Activated CD4-positive, alpha-beta memory T cell treated with anti-CD3 and anti-CD28 coated beads for 36 hours (primary cell): ENCODE measurements around the gene RAP1A. TPM values are rescaled to one million over a fixed set of nuclear protein-coding genes. Genes with fewer than 3 reads are reported as not detected.
"Not testable (repeated sequence)": the region's sequence is repeated elsewhere in the genome, so short reads cannot be mapped to it uniquely, and the experiment has no call there.

Experiments
- CTCF ChIA-PET: fragments of 350-600 bp; sonication (Branson Sonifier 250); formaldehyde crosslinking; loops from one replicate; lab custom pipeline; 2021; ENCODE audit warnings: antibody characterized with exemption, inconsistent platforms; lab: Charles Lee
- POLR2A ChIA-PET: fragments of 350-600 bp; sonication (Branson Sonifier 250); formaldehyde crosslinking; loops from one replicate; lab custom pipeline; 2021; ENCODE audit warnings: antibody characterized with exemption; lab: Charles Lee
- DNase-seq: peaks from one replicate; pipeline ENCODE4 v3.0.0-alpha.2; 2020
- H3K27ac Mint-ChIP-seq: one replicate; pipeline ENCODE4 v1.8.0; 2021; ENCODE audit warnings: mixed read lengths
- H3K27me3 Mint-ChIP-seq: one replicate; pipeline ENCODE4 v1.8.0; 2021; ENCODE audit warnings: mixed read lengths
- H3K36me3 Mint-ChIP-seq: one replicate; pipeline ENCODE4 v1.8.0; 2021; ENCODE audit warnings: mixed read lengths
- H3K4me1 Mint-ChIP-seq: one replicate; pipeline ENCODE4 v1.8.0; 2021; ENCODE audit warnings: low read depth, mixed read lengths
- H3K4me3 Mint-ChIP-seq: one replicate; pipeline ENCODE4 v1.8.0; 2021; ENCODE audit warnings: mild to moderate bottlenecking, mixed read lengths
- H3K9me3 Mint-ChIP-seq: one replicate; pipeline ENCODE4 v1.8.0; 2021; ENCODE audit warnings: mixed read lengths
- intact Hi-C: fragments of 100-400 bp; cut with micrococcal nuclease; formaldehyde crosslinking; loops from one replicate; pipeline ENCODE4 v1.15.1; 2023
- total RNA-seq, 2 experiments: library from RNA; stranded (reverse); gene quantifications; one replicate each; pipeline ENCODE4 v1.2.3, GENCODE V29; 2021

Gene RAP1A
- total RNA-seq, 2 experiments from 2014 or later: 292 to 294 TPM

DNA sequence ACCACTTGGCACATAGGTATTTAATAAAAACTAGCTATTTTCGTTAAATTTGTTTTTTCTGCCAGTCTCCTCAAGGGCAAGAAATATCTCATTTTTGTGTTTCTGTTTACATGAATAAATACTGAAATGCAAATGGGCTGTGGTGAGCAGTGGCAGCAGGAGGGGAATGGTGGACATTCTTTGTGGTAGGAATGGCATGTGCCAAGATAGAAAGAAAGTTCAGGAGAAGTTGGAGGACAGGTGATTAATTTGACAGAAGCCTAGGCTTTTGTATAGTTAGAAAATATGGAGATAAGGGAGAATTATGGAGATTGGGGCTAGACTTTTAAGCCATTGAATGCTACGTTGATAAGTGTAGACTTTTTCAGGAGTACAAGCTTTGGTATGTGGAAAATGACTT is 8.6 kb downstream of the RAP1A start:
- Mint-ChIP-seq H3K27ac (peak overlapping the region; percentile 68), H3K4me3 (peak overlapping the region; percentile 18), H3K36me3 (peaks cover 22% of the 10 kb centered on the region), H3K9me3 (no peaks in the 10 kb centered on the region), H3K27me3 (no peaks in the 10 kb centered on the region), H3K4me1 (peaks cover 82% of the 10 kb centered on the region)
- intact Hi-C loops: loop anchor here (2.0 to 5.0 kb wide), 2 partner anchors 17 to 34 kb away; no protein-coding TSS in a partner anchor
- DNase-seq: no peak
- ChIA-PET POLR2A (interaction anchor here (0.8 to 12.4 kb wide), 4 partner anchors 12 to 120 kb away, joined by 3 to 151 read pairs (median 7); no protein-coding TSS in a partner anchor), CTCF (interaction anchor here (0.8 to 12.3 kb wide), 6 partner anchors 10 to 141 kb away, joined by 3 to 104 read pairs (median 3); no protein-coding TSS in a partner anchor)

DNA sequence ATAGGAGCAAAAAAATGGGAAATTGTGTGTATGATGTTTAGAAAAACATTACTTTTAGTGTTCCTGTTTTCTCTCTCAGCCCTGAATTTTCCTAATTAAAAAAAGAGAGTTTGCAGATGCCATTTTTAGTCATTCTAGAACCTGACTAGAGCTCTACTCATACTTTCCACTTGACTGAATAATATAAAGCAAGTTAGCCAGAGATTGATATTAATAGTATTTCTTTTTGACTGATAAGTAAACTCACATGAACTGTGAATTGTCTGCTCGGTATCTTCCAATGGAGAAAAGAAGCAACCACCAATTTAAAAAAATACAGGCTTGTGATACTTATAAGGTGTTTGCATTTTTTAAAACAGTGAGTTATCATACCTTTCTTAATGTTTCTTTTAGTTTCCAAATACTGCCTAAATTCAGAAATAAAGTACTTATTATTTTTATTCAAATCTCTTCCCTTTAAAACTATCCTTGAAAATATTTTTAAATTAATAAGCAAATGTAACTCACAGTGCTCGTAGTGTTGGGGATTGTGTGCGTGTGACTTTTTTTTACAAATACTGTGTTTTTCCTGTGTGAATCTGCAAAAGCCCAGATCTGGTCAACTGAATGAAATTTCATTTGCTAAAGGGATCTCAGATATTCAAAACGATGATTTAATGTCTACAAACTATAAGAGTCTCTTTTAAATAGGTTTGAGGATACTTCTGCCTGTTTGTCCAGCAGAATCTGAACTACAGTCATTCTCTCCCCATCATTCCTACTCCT is 9.8 kb downstream of the RAP1A start:
- CTCF ChIA-PET: interaction anchor here (0.7 to 12.3 kb wide), 3 partner anchors 38 to 147 kb away, joined by 3 to 104 read pairs (median 3); no protein-coding TSS in a partner anchor
- H3K27ac Mint-ChIP-seq: peak overlapping the region; percentile 70
- intact Hi-C loops: loop anchor here (1.0 to 5.0 kb wide), 3 partner anchors 8 to 33 kb away; no protein-coding TSS in a partner anchor
- H3K36me3 Mint-ChIP-seq: peaks cover 16% of the 10 kb centered on the region
- H3K4me3 Mint-ChIP-seq: peak overlapping the region; percentile 28
- H3K27me3 Mint-ChIP-seq: no peaks in the 10 kb centered on the region
- no peaks in the 10 kb centered on the region for H3K9me3 Mint-ChIP-seq
- DNase-seq: no peak
- POLR2A ChIA-PET: interaction anchor here (0.9 to 12.4 kb wide), 5 partner anchors 9 to 122 kb away, joined by 3 to 151 read pairs (median 3); partner anchors contain the start of gene RAP1A
- peaks cover 81% of the 10 kb centered on the region for H3K4me1 Mint-ChIP-seq

DNA sequence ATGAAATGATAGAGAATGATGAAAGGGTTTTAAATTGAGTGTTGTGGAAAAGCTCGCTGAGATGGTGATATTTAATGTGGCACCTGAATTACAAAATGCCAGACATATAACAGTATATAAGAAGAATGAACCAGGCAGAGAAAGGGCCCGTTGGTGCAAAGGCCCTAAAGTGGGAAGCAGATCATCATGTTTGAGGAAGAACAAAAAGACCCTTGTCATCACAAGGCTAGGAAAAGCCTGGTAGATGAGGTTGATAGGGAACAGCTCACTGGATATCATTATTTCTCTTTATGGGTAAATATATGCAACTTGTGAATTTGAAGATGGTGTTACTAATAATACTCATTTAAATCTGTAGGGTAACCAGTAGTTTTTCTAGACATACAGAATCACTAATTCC is 11.0 kb downstream of the RAP1A start:
- no peaks in the 10 kb centered on the region for H3K27me3 Mint-ChIP-seq
- H3K27ac Mint-ChIP-seq: peak overlapping the region; percentile 53
- H3K9me3 Mint-ChIP-seq: no peaks in the 10 kb centered on the region
- peaks cover 80% of the 10 kb centered on the region for H3K4me1 Mint-ChIP-seq
- ChIA-PET CTCF (interaction anchor here (0.6 to 1.2 kb wide), 4 partner anchors 10 to 123 kb away, joined by 3 to 4 read pairs (median 3); no protein-coding TSS in a partner anchor), POLR2A (interaction anchor here (0.9 to 1.5 kb wide), 2 partner anchors 28 to 30 kb away, joined by 5 to 9 read pairs; no protein-coding TSS in a partner anchor)
- DNase-seq: no peak
- no peak overlapping the region for H3K4me3 Mint-ChIP-seq
- H3K36me3 Mint-ChIP-seq: peaks cover 16% of the 10 kb centered on the region
- intact Hi-C loops: no loop called here

DNA sequence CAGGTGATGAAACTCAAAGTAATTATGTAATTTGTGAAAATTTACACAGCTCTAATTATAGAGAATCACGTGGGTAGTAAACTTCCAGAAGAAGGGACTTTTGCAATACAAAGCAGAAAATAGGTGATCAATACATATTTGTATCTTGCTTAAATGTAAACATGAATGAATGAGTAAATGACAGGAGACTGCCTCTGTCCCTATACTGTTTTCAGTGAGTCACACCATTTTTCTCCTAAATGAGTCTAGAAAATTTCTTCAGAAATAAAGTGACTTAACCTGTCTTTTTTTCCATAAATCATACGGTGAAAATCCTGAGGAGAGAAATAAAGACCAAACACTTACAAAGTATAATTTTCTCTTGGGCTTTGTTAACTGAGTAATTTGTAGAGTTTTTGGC is 11.9 kb downstream of the RAP1A start:
- CTCF ChIA-PET: interaction anchor here (0.8 kb wide), 1 partner anchor 11 kb away, joined by 3 read pairs; no protein-coding TSS in a partner anchor
- intact Hi-C loops: loop anchor here (1.0 kb wide), 1 partner anchor 30 kb away; no protein-coding TSS in a partner anchor
- Mint-ChIP-seq H3K27ac (peak overlapping the region; percentile 81), H3K36me3 (peaks cover 18% of the 10 kb centered on the region), H3K4me1 (peaks cover 81% of the 10 kb centered on the region), H3K9me3 (no peaks in the 10 kb centered on the region), H3K27me3 (no peaks in the 10 kb centered on the region), H3K4me3 (no peak overlapping the region)
- POLR2A ChIA-PET: interaction anchor here (0.7 to 1.5 kb wide), 3 partner anchors 11 to 31 kb away, joined by 3 to 9 read pairs (median 5); no protein-coding TSS in a partner anchor
- DNase-seq: no peak

DNA sequence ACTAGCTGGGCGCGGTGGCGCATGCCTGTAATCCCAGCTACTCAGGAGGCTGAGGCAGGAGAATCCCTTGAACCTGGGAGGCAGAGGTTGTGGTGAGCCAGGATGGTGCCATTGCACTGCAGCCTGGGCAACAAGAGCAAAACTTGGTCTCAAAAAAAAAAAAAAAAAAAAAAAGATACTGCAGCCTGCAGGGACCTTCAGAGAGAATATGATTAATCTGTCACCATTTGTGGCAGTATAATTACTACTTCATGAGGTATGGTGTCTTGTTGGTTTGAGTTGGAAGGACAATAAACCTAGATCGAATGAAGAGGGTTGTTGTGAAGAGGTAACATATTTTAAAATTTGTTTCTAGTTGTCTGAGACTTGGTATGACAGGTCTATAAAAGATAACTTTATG is 13.2 kb downstream of the RAP1A start:
- Mint-ChIP-seq H3K27ac (peak overlapping the region; percentile 63), H3K36me3 (peaks cover 15% of the 10 kb centered on the region), H3K4me1 (peaks cover 82% of the 10 kb centered on the region)
- POLR2A ChIA-PET, H3K27me3 Mint-ChIP-seq, H3K4me3 Mint-ChIP-seq, CTCF ChIA-PET, H3K9me3 Mint-ChIP-seq, DNase-seq, intact Hi-C loops: not testable (repeated sequence)

DNA sequence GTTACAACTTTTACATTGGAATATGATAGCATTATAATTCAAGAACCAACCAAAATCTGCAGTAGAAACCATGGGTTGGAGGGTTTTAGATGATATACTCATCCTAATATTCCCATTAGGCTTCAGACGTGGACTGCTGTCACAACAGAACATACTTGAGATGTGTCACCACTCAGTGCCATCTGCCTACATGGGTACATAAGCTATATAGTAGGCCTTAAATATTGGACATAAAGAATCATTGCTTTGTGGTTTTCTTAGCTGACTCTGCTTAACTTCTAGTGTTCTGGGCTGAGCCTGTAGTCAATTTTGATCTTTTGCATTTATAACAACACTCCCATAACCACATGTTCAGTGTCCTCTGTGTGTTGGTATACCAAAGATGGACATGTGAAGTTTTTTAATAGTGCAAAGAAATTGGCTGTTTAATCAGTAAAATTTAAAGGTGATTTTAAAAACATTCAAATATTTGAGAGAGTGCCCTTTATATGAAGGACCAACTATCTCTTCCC is 14.2 kb downstream of the RAP1A start:
- CTCF ChIA-PET: interaction anchor here (0.6 kb wide), 1 partner anchor 126 kb away, joined by 4 read pairs; no protein-coding TSS in a partner anchor
- POLR2A ChIA-PET: interaction anchor here (0.6 kb wide), 1 partner anchor 9 kb away, joined by 3 read pairs; no protein-coding TSS in a partner anchor

DNA sequence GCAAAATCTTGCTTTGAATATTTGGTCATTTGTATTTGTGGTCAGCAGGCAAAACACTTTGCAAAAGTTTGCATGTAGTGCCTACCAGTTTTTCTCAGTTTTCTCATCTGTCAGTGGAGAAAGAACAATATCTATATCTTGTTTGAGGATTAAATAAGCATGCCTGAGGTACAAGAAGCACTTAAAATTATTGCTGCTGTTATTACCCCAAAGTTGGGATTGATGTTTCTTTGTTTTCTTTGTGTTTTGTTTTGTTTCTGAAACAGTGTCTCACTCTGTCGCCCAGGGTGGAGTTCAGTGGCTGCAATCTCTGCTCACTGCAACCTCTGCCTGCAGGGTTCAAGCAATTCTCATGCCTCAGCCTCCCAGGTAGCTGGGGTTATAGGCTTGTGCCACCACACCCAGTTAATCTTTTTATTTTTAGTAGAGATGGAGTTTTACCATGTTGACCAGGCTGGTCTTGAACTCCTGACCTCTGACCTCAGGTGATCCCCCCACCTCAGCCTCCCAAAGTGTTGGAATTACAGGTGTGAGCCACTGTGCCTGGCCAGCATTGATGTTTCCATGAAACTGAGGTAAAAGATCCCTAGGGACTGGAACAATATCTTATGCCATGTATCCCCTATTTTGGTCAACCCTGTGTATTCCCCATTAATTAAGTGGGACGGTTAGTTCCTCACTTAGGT is 15.9 kb downstream of the RAP1A start:
- no peaks in the 10 kb centered on the region for H3K27me3 Mint-ChIP-seq
- H3K4me3 Mint-ChIP-seq: no peak overlapping the region
- H3K4me1 Mint-ChIP-seq: peaks cover 76% of the 10 kb centered on the region
- DNase-seq: no peak
- POLR2A ChIA-PET: no interaction called here
- CTCF ChIA-PET: interaction anchor here (1.0 kb wide), 1 partner anchor 128 kb away, joined by 3 read pairs; no protein-coding TSS in a partner anchor
- no peaks in the 10 kb centered on the region for H3K9me3 Mint-ChIP-seq
- H3K36me3 Mint-ChIP-seq: peaks cover 10% of the 10 kb centered on the region
- intact Hi-C loops: no loop called here
- H3K27ac Mint-ChIP-seq: no peak overlapping the region

More for the DNA sequence above, 14.2 kb downstream of the RAP1A start:
- DNase-seq: no peak
- Mint-ChIP-seq H3K4me3 (no peak overlapping the region), H3K9me3 (no peaks in the 10 kb centered on the region), H3K36me3 (peaks cover 11% of the 10 kb centered on the region), H3K27me3 (no peaks in the 10 kb centered on the region), H3K27ac (no peak overlapping the region), H3K4me1 (peaks cover 80% of the 10 kb centered on the region)
- intact Hi-C loops: no loop called here

DNA sequence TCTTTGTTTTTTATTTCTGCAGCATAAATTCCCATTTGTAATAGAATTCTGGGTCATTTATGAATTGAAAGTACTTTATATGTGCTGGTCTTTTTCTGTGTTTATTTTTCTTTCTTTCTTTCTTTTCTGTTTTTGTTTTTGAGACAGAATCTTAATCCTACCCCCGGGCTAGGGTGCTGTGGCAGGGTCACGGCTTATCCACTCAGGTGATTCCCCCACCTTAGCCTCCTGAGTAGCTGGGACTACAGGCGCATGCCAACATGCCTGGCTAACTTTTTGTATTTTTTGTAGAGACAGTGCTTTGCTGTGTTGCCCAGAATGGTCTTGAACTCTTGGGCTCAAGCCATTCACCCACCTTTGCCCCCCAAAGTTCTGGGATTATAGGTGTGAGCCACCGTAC is 18.7 kb downstream of the RAP1A start:
- Mint-ChIP-seq H3K27ac (no peak overlapping the region), H3K4me3 (no peak overlapping the region), H3K9me3 (no peaks in the 10 kb centered on the region), H3K36me3 (peaks cover 18% of the 10 kb centered on the region), H3K4me1 (peaks cover 60% of the 10 kb centered on the region), H3K27me3 (no peaks in the 10 kb centered on the region)
- DNase-seq: no peak
- ChIA-PET POLR2A (no interaction called here), CTCF (interaction anchor here (1.1 to 1.3 kb wide), 2 partner anchors 11 to 141 kb away, joined by 3 to 4 read pairs; no protein-coding TSS in a partner anchor)
- intact Hi-C loops: no loop called here

DNA sequence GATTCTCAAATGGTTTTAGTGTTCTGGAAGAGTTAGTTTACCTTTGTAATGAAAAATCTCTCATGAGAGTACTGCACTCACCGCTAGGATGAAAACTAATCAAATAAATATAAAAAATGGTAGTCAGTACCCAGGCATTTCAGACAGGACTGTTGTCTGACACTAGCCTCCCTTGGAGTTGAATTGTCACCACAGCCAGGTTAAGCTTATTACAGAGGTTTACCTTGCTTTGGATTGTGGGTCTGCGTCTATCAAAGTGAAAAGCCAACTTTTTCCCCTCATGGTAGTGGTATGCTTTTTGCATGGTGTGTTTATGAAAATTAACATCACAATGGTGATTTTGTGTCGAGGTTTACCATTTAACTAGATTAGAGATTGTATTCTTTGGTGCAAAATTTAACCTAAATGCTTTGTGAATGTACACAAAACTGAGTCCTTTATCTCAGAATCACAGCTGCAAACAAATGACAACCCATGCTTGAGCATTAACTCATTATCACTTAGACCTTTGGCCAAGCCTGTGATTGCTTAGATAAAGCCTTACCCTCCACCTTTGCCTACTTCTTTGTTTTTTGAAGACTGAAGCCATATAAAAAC is 20.1 kb downstream of the RAP1A start:
- DNase-seq: no peak
- H3K4me3 Mint-ChIP-seq: no peak overlapping the region
- peaks cover 66% of the 10 kb centered on the region for H3K4me1 Mint-ChIP-seq
- no peaks in the 10 kb centered on the region for H3K9me3 Mint-ChIP-seq
- H3K36me3 Mint-ChIP-seq: peaks cover 26% of the 10 kb centered on the region
- intact Hi-C loops: loop anchor here (2.0 kb wide), 1 partner anchor 15 kb away; no protein-coding TSS in a partner anchor
- POLR2A ChIA-PET: interaction anchor here (0.8 kb wide), 1 partner anchor 21 kb away, joined by 3 read pairs; no protein-coding TSS in a partner anchor
- CTCF ChIA-PET: interaction anchor here (0.6 to 1.1 kb wide), 2 partner anchors 36 to 132 kb away, joined by 4 to 5 read pairs; no protein-coding TSS in a partner anchor
- no peaks in the 10 kb centered on the region for H3K27me3 Mint-ChIP-seq
- no peak overlapping the region for H3K27ac Mint-ChIP-seq

DNA sequence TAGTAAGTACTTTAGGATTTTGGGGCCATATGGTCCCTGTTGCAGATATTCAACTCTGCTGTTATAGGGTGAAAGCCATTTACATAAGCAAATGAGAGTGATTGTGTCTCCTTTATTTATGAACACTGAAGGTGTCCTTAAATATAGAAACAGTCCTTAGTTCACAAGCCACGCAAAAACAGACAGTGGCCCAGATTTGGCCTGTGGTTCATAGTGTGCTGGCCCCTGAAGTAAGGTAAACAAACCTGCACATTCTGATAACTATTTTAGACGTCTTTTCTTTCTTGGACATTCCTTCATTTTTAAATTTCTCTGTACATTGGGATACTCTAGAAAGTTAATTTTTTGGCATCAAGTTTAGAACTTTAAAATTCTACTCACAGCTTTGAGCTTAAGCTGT is 23.5 kb downstream of the RAP1A start:
- H3K4me1 Mint-ChIP-seq: peaks cover 71% of the 10 kb centered on the region
- intact Hi-C loops: no loop called here
- H3K4me3 Mint-ChIP-seq: no peak overlapping the region
- ChIA-PET POLR2A (interaction anchor here (0.6 kb wide), 1 partner anchor 39 kb away, joined by 5 read pairs; no protein-coding TSS in a partner anchor), CTCF (interaction anchor here (1.0 to 3.2 kb wide), 2 partner anchors 17 to 135 kb away, joined by 3 to 13 read pairs; no protein-coding TSS in a partner anchor)
- H3K27ac Mint-ChIP-seq: no peak overlapping the region
- peaks cover 32% of the 10 kb centered on the region for H3K36me3 Mint-ChIP-seq
- no peaks in the 10 kb centered on the region for H3K9me3 Mint-ChIP-seq
- DNase-seq: no peak
- no peaks in the 10 kb centered on the region for H3K27me3 Mint-ChIP-seq

DNA sequence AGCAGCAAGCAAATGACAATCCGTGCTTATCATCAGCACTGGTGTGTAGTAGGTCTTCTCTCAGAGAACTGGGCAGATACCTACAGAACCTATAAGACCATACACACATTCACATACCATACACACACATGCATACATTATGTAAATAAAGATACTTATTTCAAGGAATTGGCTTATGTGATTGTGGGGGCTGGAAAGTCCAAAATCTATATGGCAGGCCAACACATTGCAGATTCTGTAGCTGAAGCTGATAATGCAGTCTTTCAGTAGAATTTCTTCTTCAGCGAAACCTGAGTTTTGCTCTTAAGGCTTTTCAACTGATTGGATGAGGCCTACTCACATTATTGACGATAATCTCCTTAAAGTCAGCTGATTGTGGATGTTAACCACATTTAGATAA is 24.1 kb downstream of the RAP1A start:
- ChIA-PET CTCF (interaction anchor here (1.0 to 3.2 kb wide), 2 partner anchors 18 to 135 kb away, joined by 3 to 13 read pairs; no protein-coding TSS in a partner anchor), POLR2A (no interaction called here)
- DNase-seq: no peak
- H3K36me3 Mint-ChIP-seq: peaks cover 38% of the 10 kb centered on the region
- H3K27me3 Mint-ChIP-seq: no peaks in the 10 kb centered on the region
- H3K4me3 Mint-ChIP-seq: no peak overlapping the region
- H3K27ac Mint-ChIP-seq: no peak overlapping the region
- peaks cover 72% of the 10 kb centered on the region for H3K4me1 Mint-ChIP-seq
- intact Hi-C loops: loop anchor here (2.0 kb wide), 1 partner anchor 15 kb away; no protein-coding TSS in a partner anchor
- H3K9me3 Mint-ChIP-seq: no peaks in the 10 kb centered on the region
